Heart left ventricle (tissue), 16 donors: ENCODE data around the gene POMP. TPM values are rescaled to one million over a fixed set of nuclear protein-coding genes. Genes with fewer than 3 reads are reported as not detected.

Experiments
- ATAC-seq, 4 donors: fragments of 200-7000 bp; cut with Tn5 transposase; one replicate each; pipeline ENCODE4 v1.9.1; 2020 to 2022; ENCODE audit warnings: moderate library complexity in 4 of 4, mild to moderate bottlenecking in 3 of 4, moderate number of reproducible peaks in 1 of 4
- DNase-seq, 5 donors: peaks; one replicate each; pipeline ENCODE4 v3.0.0-alpha.2; 2020
- H3K27ac ChIP-seq, 12 donors: fragments of 200-600 bp; sonication (generic) in 4 of 12; one replicate each; pipeline versions ENCODE4 v1.5.0 to v1.8.0; 2016 to 2022; ENCODE audit warnings: mild to moderate bottlenecking in 2 of 12
- H3K27me3 ChIP-seq, 9 donors: fragments of 200-600 bp; sonication (generic) in 2 of 9; one replicate each; pipeline versions ENCODE4 v1.5.1 to v1.8.0; 2016 to 2022; ENCODE audit warnings: mild to moderate bottlenecking in 3 of 9
- H3K36me3 ChIP-seq, 9 donors: fragments of 200-600 bp; sonication (generic) in 2 of 9; one replicate each; pipeline versions ENCODE4 v1.5.0 to v1.8.0; 2018 to 2022; ENCODE audit warnings: mild to moderate bottlenecking in 2 of 9
- H3K4me1 ChIP-seq, 12 donors: fragments of 200-600 bp; sonication (generic) in 4 of 12; one replicate each; pipeline versions ENCODE4 v1.5.0 to v1.8.0; 2016 to 2022; ENCODE audit warnings: mild to moderate bottlenecking in 3 of 12
- H3K4me3 ChIP-seq, 12 donors: fragments of 200-600 bp; sonication (generic) in 4 of 12; one replicate each; pipeline versions ENCODE4 v1.5.0 to v1.8.0; 2017 to 2022; ENCODE audit warnings: mild to moderate bottlenecking in 9 of 12, moderate library complexity in 4 of 12
- H3K9me3 ChIP-seq, 12 donors: fragments of 200-600 bp; sonication (generic) in 4 of 12; one replicate each; pipeline versions ENCODE4 v1.5.0 to v1.8.0; 2016 to 2022; ENCODE audit warnings: mild to moderate bottlenecking in 1 of 12
- POLR2A ChIP-seq, 2 donors: fragments of 450-650 bp; IDR thresholded peaks; one replicate each; pipeline ENCODE4 v1.6.1; 2017; ENCODE audit warnings: antibody characterized with exemption in 2 of 2, mild to moderate bottlenecking in 2 of 2, moderate library complexity in 2 of 2
- WGBS, 4 donors: extraction: QIAGEN DNeasy Blood & Tissue Kit in 2 of 4; methylation state at CpG; one replicate each; pipeline versions ENCODE4 v1.1.5 to v1.1.7; 2013 to 2018; 5-methylcytosine and 5-hydroxymethylcytosine counted together
- intact Hi-C, 10 donors: fragments of 100-400 bp; cut with DNase I; formaldehyde crosslinking; loops; one replicate each; pipeline versions ENCODE4 v1.11.1 to v1.14.2; 2022
- polyA plus RNA-seq, 2 donors: library from polyadenylated mRNA; stranded (reverse); fragments of 200-250 nt; gene quantifications; one replicate each; pipeline ENCODE4 v1.2.3, GENCODE V29; 2013
- total RNA-seq, 9 donors: library from RNA; depleted of rRNA in 2 of 9; stranded (reverse); fragments of >200 nt in 2 of 9; fragmentation: NEBNext Ultra II Directional in 3 of 9; extraction: Animal tissue kit (Norgen Biotek cat#: 25700) in 3 of 9; gene quantifications; one replicate each; pipeline versions ENCODE4 v1.1.0 to v1.2.4, GENCODE V29; 2016 to 2023
- TF ChIP-seq, protein P1 (sequence below), 12 donors: fragments of 200-600 bp; sonication (generic) in 4 of 12; IDR thresholded peaks; one replicate each; pipeline versions ENCODE4 v1.5.0 to v1.8.0; 2018 to 2022; ENCODE audit warnings: antibody characterized with exemption in 12 of 12, mild to moderate bottlenecking in 5 of 12
- donor health status: ischemic (EF 13 %, LVEDD 7.1; RV severe dilation, severe dysfunction).
- donor health status: healthy with polysubstance abuse.
- donor health status: DM: no; HTN: yes; CAD: no.
- donor health status: DM: no; HTN: no; CAD: no.
- donor health status: ischemic (EF 25% LVEDD 6.9; RV normal size, moderate dysfunction).
- donor health status: ischemic (EF 25% LVEDD 5.7; RV mildly dilated, moderate dysfunction).
- donor health status: healthy.
- donor health status: DM: yes; HTN: yes; CAD: no.
- donor health status: ischemic (EF 35%, LVEDD 5.7; RV mildly dilated, moderate dysfunction).
- donor health status: nonischemic (EF 11% LVEDD 7.7; RV severe dilation, severe dysfunction).
- donor health status: DM: yes; HTN: yes; CAD: no.
- donor health status: PGD.
- donor health status: ischemic (EF 29% LVEDD 5.4; RV normal size, mild dysfunction).
- donor health status: nonischemic (EF 23%, LVEDD 6.1; RV moderate dilation, normal function).

POMP gene
- total and polyA plus RNA-seq, 11 donors, result 87.8 to 149 (median 102) TPM

DNA sequence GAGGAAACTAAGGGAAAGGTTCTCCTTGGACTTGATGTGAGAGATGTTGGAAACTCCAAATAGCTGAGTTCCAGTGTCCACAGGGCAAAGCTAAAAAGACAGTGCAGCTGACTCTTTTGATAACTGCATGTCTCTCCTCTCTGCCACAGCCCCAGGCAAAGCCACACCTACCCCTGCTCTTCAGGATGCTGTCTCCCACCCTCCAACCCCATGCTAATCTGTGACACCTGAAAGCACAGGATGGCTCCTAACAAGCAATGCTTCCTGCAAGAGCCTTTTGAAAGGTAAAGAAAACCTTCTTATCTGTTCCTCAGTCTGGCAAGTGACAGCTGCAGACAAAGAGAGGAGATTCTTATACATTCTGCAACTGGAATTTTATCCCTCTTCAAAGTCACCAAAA, 45.4 kb downstream of the POMP start:
- H3K27ac ChIP-seq, result peak overlapping the region in 1 of 12 donors; percentile 78
- intact Hi-C loops, result loop anchor here in 1 of 10 donors (5.0 kb wide), 1 partner anchor 37 kb away; no protein-coding TSS in a partner anchor
- no peaks in the 10 kb centered on the region for H3K9me3 ChIP-seq
- H3K4me3 ChIP-seq, result no peak overlapping the region
- no peak for DNase-seq
- peaks cover 0 to 37% (median 0%) of the 10 kb centered on the region in 12 donors for H3K4me1 ChIP-seq
- no peak for ATAC-seq
- H3K36me3 ChIP-seq, result peaks cover 0 to 80% (median 53%) of the 10 kb centered on the region in 9 donors
- no peak for TF ChIP-seq POLR2A (IDR thresholded peaks at IDR 0.05)
- TF ChIP-seq, protein P1, sequence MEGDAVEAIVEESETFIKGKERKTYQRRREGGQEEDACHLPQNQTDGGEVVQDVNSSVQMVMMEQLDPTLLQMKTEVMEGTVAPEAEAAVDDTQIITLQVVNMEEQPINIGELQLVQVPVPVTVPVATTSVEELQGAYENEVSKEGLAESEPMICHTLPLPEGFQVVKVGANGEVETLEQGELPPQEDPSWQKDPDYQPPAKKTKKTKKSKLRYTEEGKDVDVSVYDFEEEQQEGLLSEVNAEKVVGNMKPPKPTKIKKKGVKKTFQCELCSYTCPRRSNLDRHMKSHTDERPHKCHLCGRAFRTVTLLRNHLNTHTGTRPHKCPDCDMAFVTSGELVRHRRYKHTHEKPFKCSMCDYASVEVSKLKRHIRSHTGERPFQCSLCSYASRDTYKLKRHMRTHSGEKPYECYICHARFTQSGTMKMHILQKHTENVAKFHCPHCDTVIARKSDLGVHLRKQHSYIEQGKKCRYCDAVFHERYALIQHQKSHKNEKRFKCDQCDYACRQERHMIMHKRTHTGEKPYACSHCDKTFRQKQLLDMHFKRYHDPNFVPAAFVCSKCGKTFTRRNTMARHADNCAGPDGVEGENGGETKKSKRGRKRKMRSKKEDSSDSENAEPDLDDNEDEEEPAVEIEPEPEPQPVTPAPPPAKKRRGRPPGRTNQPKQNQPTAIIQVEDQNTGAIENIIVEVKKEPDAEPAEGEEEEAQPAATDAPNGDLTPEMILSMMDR (IDR thresholded peaks at IDR 0.05), result no peak
- no peaks in the 10 kb centered on the region for H3K27me3 ChIP-seq

DNA sequence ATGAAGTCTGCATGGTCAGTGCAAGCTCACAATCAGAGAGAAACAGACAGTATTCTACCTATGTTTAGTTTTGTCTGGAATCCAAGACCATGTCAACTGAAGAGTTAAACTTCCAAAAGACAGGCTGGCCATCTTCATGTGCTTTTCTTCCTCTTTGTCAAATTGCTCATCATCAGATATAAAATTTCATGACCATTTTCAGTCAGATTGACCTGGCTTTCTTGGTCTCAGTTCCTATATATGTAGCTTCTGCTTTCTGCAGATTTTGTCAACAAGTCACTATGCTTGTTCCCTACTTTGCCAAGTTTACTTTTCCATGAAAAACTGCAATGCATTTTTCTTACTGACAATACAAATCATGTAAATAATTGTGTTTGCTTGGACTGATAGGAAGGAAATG, 46.0 kb downstream of the POMP start:
- intact Hi-C loops, result loop anchor here in 1 of 10 donors (5.0 kb wide), 1 partner anchor 38 kb away; no protein-coding TSS in a partner anchor
- H3K4me1 ChIP-seq, result peaks cover 0 to 37% (median 0%) of the 10 kb centered on the region in 12 donors
- DNase-seq (no peak), ATAC-seq (no peak)
- H3K27me3 ChIP-seq, result no peaks in the 10 kb centered on the region
- H3K9me3 ChIP-seq, result no peaks in the 10 kb centered on the region
- H3K27ac ChIP-seq, result peak overlapping the region in 1 of 12 donors; percentile 78
- peaks cover 0 to 80% (median 51%) of the 10 kb centered on the region in 9 donors for H3K36me3 ChIP-seq
- TF ChIP-seq POLR2A (IDR thresholded peaks at IDR 0.05), result no peak
- TF ChIP-seq, protein P1 (IDR thresholded peaks at IDR 0.05), result no peak
- no peak overlapping the region for H3K4me3 ChIP-seq

DNA sequence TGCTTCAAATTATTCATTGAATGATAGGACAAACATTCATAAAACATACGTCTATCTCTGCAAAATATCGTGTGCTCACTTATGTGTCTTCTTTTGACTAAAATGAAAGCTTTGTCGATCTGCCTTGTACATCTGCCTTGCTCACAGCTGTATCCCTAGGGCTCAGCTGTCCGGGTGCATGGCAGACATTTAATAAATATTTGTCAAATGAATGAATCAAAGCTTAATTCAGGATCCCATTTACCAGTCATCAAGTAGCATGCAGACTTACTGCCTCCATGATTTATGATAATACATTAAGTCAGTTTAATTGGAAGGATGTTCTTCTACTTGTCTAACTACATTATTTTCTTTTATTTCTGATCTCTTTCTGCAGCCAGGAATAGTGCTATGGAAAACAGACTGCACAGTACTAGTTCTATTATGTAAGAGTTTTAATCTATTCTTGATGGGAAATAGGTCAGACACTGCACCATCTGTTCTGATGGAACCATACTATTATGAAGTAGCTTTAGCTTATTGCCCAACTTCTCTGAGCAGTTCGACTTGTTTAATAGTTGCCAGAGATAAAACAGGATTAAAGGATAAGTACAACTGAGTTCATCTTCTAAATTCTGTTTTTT, 46.6 kb downstream of the POMP start:
- Histone ChIP-seq H3K9me3 (no peaks in the 10 kb centered on the region), H3K4me1 (peaks cover 0 to 37% (median 0%) of the 10 kb centered on the region in 12 donors), H3K4me3 (no peak overlapping the region), H3K27ac (peak overlapping the region in 2 of 12 donors; percentile 7 to 78), H3K36me3 (peaks cover 0 to 78% (median 51%) of the 10 kb centered on the region in 9 donors), H3K27me3 (no peaks in the 10 kb centered on the region)
- ATAC-seq (peak in 3 of 4 donors; percentile 42 to 83 (median 46)), DNase-seq (no peak)
- intact Hi-C loops, result no loop called here
- TF ChIP-seq POLR2A (IDR thresholded peaks at IDR 0.05), result no peak
- WGBS, 4 donors, result 72 to 85% (median 77%) methylated on average over 5 of the region's 5 CpGs

DNA sequence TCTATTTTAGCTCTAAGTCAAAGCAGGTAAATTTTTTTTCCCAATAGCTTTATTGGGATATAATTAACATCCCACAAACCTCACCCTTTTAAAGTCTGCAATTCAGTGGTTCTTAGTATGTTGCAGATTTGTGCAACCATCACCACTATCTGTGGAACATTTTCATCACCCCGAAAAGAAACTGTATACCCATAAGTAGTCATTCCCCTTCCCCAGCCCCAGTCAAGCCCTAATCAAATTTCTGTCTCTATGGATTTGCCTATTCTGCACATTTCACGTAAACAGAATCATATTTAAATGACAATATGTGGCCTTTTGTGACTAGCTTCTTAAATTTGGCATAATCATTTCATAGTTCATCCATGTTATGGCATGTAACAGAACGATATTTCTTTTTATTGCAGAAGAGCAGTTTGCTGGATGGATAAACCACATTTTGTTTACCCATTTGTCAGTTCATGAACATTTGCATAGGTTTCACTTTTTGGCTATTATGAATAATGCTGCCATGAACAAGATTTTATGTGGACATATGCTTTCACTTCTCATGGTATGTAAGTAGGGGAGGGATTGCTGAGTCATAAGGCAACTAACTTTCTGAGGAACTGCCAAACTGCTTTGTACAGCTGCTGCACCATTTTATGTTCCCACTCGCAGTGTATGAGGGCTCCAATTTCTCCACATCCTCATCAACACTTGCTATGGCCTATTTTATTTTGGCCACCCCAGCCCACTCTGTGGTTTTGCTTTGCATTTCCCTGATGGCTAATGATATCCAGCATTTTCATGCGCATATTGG, 48.9 kb downstream of the POMP start:
- TF ChIP-seq POLR2A (IDR thresholded peaks at IDR 0.05), result no peak
- TF ChIP-seq, protein P1 (IDR thresholded peaks at IDR 0.05), result no peak
- H3K36me3 ChIP-seq, result peaks cover 0 to 78% (median 31%) of the 10 kb centered on the region in 9 donors
- H3K27ac ChIP-seq, result peak overlapping the region in 1 of 12 donors; percentile 79
- no peaks in the 10 kb centered on the region for H3K27me3 ChIP-seq
- peak in 3 of 4 donors; percentile 46 to 65 (median 61) for ATAC-seq
- H3K9me3 ChIP-seq, result no peaks in the 10 kb centered on the region
- H3K4me3 ChIP-seq, result peak overlapping the region in 1 of 12 donors; percentile 1
- no peak for DNase-seq
- WGBS, 4 donors, result 88 to 91% (median 89%) methylated on average over 5 of the region's 5 CpGs
- intact Hi-C loops, result no loop called here
- H3K4me1 ChIP-seq, result peaks cover 0 to 37% (median 0%) of the 10 kb centered on the region in 12 donors
